GM21723 (cell line): ENCODE data around the gene PRKAR1B.

Experiments used
- ATAC-seq: cut with Tn5 transposase; IDR thresholded peaks from one replicate; pipeline ENCODE4 v1.9.1; 2021; ENCODE audit warnings: mild to moderate bottlenecking, moderate library complexity; ENCODE audit not compliant: unreplicated experiment

PRKAR1B gene

GRCh38 chr7:514651-515598, 212.2 kb downstream of the PRKAR1B start:
- ATAC-seq = no peak

- no peak for ATAC-seq
Measured at GRCh38 chr7:514242-514641, 212.8 kb downstream of the PRKAR1B start.

DNA sequence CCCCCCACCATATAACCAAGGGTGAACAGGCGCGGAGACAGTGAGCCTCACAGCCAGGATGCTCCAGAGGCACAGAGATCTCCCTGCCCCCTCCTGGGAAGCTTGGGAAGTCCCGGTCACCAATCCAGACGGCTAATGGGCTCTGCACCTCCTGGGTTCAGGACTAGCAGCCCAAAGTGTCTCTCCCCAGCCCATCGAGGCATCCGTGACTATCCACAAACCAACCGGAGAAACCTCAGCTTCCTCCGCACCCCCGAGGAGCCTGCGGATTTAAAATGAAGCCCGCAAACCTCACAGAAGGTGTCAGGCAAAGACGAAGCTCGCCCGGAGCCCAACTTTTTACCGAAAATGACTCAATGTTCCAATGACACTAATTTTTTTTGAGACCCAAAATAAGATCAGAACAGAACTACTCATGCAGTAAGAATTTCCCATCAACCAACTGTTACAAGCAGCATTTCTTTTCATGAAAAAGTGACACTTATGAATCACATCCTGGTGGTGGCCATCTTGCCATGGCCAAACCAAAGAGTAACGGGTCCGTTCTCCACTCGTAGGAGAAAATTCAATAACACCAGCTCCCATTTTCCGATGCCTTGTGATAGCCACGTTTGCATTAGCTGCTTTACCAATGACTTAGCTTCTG, 213.4 kb downstream of the PRKAR1B start:
- no peak for ATAC-seq

- ATAC-seq = no peak
Measured at GRCh38 chr7:512541-513311, 214.4 kb downstream of the PRKAR1B start.

DNA sequence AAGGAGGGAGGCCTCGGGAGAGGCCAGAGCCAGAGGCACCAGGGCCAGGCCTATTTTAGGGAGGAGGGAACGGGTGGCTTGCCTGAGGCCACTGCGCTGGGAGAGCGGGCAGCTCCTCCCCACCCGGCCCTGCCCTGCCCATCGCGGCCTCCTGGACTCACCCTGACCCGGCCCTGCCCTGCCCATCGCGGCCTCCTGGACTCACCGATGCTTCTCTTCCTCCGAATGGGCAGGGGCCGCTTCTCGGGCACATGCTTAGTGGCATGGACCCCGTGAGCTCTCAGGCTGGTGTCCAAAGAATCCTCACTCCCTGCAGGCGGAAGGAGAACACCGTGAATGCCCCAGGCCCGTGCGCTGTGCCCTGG, 215.0 kb downstream of the PRKAR1B start:
- ATAC-seq = no peak

GRCh38 chr7:511476-512145, 215.5 kb downstream of the PRKAR1B start:
- ATAC-seq = no peak

DNA sequence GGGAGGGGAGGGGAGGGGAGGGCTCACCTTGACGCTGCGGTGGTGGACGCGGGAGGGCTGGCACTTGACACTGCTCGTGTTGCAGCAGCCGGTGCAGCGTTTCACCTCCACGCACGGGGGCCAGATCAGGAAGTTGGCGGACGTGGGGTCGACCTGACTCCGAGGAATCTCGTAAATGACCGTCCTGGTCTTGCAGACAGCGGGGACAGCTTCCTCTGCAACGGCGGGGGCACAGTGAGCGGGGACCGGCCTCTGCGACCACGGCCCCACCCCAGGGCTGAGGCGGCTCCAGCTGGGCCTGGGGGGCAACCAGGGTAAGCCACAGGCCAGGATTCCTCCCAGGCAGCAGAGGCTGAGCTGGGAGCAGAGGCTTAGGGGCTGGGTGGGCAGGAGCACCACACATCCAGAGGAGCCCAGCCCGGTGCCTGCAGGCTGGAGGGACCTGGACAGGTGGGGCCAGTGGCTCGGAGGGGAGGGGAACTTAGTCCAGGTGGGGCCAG, 216.2 kb downstream of the PRKAR1B start:
- no peak for ATAC-seq

DNA sequence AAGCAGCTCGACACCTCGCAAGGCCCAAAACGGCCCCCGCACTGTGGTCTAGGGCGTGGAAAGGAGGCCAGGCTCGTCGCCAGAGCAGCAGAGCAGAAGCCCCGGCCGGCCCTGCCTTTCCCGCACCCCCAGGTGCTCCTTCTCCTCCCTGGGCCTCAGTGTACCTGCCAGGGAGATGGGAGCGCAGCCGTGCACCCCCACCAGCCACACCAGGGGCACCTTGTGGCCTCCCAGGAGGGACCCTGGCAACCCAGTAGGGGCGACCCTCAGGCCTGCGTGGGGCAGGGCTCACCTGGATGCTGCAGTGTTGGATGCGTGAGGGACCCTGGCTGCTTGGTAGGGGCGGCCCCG, 217.0 kb downstream of the PRKAR1B start:
- no peak for ATAC-seq

DNA sequence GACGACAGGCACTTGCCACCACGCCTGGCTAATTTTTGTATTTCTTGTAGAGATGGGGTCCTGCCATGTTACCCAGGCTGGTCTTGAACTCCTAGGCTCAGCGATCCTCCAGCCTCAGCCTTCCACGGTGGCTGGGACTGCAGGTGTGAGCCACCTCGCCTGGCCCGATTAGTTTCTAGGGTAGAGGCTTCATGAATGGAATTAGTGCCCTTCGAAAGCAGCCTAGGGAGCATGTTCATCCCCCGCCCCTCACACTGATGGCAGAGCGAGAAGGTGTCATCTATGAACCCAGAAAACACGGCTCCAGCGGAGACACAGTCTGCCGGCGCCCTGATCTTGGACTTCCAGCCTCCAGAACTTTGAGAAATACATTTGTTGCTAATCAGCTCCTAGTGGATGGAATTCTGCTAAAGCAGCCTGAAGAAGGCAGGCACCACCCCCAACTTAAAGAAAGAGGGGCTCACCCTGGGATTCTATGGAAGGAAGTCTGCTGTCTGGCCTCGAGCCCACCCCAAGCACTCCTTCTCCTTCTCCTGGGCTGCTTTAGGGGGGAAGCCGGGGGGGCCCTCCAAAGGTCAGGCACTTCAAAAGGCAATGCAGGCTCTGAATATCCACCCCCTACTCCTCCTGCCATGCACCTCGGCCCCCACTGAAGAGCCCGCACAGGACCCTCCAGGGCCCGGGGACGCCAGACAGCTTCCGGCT, 217.5 kb downstream of the PRKAR1B start:
- no peak for ATAC-seq

DNA sequence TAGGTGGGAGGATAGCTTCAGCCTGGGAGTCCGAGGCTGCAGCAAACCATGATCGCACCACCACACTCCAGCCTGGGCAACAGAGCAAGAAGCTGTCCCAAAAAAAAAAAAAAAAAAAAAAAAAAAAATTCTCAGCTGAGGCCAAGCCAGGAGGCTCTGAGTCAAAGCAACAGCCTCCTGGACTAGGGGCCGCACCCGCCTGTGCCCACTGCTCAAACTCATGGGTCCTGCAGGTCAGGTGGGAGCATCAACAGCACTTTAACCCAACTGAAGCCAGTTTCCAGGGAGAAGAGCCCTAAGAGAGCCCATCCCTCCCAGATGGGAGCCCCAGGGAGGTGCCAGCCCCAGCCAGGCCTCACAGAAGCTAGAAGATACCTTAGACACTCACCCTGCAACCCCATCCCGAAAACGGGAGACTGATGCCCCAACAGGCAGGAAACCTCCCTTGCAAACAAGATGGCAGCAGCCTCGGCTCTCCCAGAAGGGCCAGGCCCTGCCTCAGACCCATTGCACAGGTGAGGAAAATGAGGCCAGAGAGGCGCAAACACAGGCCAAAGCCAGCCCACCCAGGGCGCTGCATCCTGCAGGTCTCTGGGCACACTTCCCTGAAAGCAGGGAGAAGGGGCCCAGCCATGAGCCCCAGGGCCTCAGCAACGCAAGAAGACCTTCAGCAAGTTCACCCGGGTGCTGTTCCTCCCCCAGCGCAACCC, 218.5 kb downstream of the PRKAR1B start:
- no peak for ATAC-seq

GRCh38 chr7:507623-508300, 219.3 kb downstream of the PRKAR1B start:
- no peak for ATAC-seq

DNA sequence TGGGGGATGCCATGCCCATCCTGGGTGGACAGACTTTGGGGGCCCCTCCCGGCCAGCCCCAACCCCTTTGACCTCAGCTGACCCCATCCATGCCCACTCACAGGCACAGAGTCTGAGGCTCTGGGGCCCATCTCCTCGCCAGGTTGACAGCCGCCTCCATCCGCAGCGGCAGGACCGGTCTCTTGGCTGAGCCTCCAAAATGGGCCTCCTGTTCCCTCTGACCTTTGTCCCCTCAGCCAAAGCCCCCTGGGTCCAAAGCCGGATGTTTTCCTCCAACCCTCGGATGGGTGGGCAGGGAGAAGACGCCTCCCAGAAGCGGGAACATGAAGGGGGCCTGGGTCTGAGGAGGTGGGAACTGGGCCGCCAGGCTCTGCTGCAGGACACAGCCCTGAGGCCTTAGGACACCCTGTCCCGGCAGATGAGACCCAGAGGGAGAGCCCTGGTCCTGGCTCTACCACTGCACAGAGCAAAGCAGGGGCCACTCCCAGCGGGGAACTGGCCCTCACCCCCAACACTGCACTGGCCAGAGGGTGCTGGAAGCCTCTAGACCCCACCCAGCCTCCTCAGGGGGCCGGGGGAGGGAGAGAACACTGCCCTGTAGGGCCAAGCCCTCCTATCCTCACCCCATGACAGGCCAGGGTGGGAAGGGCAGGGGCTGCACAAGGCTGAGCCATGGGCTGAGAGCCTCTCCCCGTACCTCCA, 220.0 kb downstream of the PRKAR1B start:
- ATAC-seq = no peak

GRCh38 chr7:506391-506831, 220.7 kb downstream of the PRKAR1B start:
- ATAC-seq = no peak

- ATAC-seq = no peak
Measured at GRCh38 chr7:505171-505570, 221.9 kb downstream of the PRKAR1B start.

- ATAC-seq = no peak
Measured at GRCh38 chr7:504221-505111, 222.6 kb downstream of the PRKAR1B start.

DNA sequence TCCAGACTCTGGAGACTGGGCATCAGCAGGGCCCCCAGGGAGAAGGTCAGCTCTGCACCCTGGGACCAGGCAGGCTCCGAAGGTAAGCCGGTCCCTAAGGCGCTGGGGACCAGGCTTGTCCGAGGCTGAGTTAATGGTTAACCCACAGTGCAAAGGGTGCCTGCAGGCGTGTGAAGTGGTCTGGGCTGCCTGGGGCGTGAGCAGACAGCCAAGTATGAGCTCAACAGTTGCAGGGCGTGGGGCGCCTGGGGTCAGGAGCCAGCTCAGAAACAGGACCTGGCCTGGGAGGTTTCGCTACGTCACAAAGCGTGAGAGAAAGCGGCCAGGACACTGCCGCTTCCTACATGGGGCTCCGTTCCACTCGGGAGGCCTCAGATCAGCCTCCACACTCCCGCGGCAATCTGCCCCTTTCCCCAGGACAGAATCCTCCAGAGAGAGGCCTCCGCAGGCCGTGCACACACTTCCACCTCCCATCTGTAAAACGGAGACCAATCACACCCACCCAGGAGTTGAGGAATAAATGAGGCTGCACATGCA, 223.4 kb downstream of the PRKAR1B start:
- no peak for ATAC-seq

DNA sequence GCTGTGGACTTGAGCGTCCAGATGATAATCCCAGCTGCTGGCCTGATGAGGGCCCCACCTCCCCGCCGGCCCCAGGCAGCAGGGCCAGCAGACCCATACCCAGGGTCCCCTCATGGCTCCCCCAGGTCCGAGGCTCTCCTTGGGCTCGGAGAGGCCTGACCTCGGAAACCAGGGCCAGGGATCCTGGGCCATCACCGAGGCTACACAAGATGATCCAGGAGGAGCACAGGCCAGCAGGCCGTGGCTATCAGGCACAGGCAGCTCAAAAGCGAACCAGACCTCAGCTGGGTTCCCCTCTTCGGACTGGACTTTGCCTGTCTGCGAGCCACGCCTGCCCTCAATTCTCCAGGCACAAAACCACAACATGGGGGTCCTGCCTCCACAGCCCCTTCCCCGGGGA, 224.8 kb downstream of the PRKAR1B start:
- ATAC-seq = no peak
